Ishikawa (cell line): ENCODE results near the gene HCN1.

Experiments used
- CEBPB ChIP-seq: IDR thresholded peaks from 2 replicates; pipeline ENCODE4 v1.6.1; 2012
- EGR1 ChIP-seq: IDR thresholded peaks from 2 replicates; pipeline ENCODE4 v1.6.1; 2012
- EP300 ChIP-seq: IDR thresholded peaks from 2 replicates; pipeline ENCODE4 v1.6.1; 2012; ENCODE audit warnings: borderline replicate concordance
- MAX ChIP-seq: IDR thresholded peaks from 2 replicates; pipeline ENCODE4 v1.6.1; 2012
- NFIC ChIP-seq: IDR thresholded peaks from 2 replicates; pipeline ENCODE4 v1.6.1; 2012
- RAD21 ChIP-seq: IDR thresholded peaks from 2 replicates; pipeline ENCODE4 v1.6.1; 2012; ENCODE audit warnings: low read depth
- REST ChIP-seq: IDR thresholded peaks from 2 replicates; pipeline ENCODE4 v1.6.1; 2012; ENCODE audit warnings: low read depth, mild to moderate bottlenecking
- TAF1 ChIP-seq: IDR thresholded peaks from 2 replicates; pipeline ENCODE4 v1.6.1; 2012; ENCODE audit warnings: low read depth, mild to moderate bottlenecking
- YY1 ChIP-seq: IDR thresholded peaks from 2 replicates; pipeline ENCODE4 v1.6.1; 2012; ENCODE audit warnings: low read depth
- ZBTB7A ChIP-seq: IDR thresholded peaks from 2 replicates; pipeline ENCODE4 v1.6.1; 2012; ENCODE audit warnings: low read depth

- TF ChIP-seq EP300 (no peak), REST (no peak), CEBPB (no peak), MAX (no peak), YY1 (no peak), EGR1 (no peak), RAD21 (peak; percentile 81), TAF1 (no peak), NFIC (no peak), ZBTB7A (no peak)
These were observed 175.1 kb downstream of the HCN1 start for GRCh38 chr5:45521067-45521466.
